NCI-H128 (cell line): ENCODE measurements around the gene PPP1R14D.
A peak's percentile ranks its signal among the peaks of the same experiment; 100 is the strongest.
"Not testable (repeated sequence)": the region's sequence is repeated elsewhere in the genome, so short reads cannot be mapped to it uniquely, and the experiment has no call there.

ENCODE experiments used
- DNase-seq: peaks from one replicate; lab custom pipeline; 2025; ENCODE audit not compliant: unreplicated experiment; lab: John Stamatoyannopoulos, UW

PPP1R14D gene, protein sequence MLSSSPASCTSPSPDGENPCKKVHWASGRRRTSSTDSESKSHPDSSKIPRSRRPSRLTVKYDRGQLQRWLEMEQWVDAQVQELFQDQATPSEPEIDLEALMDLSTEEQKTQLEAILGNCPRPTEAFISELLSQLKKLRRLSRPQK

GRCh38 chr15:40828447-40829036 is at the start of gene PPP1R14D:
Gene PPP1R14D (minus strand): TSS chr15:40828708. CDS start chr15:40828641, 67 bp downstream.
- DNase-seq = no peak

DNA sequence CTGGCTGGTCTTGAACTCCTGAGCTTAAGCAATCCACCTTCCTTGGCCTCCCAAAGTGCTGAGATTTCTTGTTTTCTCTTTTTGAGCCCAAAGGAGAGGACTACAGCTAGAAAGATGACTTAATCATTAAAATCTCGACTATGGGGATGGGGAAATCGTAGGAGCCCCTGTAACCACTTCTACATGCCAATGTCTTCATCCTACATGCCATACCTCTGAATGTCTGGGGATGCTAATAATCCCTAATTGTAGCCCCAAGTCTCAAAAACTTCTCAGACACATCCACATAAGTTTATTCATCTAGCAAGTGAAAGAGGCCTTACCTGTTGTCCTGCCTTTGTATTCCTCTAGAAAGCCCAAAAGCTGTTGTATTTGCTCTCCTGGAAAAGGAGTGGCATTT is 49.2 kb upstream of the PPP1R14D start:
- DNase-seq = no peak

DNA sequence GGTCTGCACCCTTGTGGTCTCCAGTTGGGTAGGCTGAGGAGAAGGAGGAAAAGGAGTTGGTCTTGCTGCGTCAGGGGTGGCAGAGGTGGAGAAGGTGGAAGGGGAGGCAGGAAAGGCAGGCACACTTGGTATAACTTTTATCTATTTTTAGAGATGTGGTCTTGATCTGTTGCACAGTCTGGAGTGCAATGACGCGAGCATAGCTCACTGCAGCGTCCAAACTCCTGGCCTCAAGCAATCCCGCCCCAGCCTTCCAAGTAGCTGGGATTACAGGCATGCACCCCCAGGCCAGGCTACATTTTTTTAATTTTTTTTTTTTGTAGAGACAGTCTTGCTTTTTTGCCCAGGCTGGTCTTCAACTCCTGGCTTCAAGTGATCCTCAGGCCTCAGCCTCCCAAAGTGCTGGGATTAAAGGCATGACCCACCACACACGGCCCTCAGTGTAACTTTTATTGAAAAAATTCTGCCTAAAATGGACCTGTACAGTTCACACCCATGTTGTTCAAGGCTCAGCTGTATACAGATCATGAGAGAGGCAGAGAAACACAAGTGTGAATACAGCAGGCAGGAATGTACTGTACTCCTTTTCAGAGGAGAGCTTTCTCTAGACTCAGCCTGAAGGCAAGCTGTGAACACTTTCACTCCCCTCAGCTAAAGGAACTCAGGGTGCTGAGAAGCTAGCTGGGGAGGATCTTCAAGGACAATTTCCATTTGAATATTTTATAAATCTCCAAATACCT is 47.7 kb upstream of the PPP1R14D start:
- DNase-seq = no peak

DNA sequence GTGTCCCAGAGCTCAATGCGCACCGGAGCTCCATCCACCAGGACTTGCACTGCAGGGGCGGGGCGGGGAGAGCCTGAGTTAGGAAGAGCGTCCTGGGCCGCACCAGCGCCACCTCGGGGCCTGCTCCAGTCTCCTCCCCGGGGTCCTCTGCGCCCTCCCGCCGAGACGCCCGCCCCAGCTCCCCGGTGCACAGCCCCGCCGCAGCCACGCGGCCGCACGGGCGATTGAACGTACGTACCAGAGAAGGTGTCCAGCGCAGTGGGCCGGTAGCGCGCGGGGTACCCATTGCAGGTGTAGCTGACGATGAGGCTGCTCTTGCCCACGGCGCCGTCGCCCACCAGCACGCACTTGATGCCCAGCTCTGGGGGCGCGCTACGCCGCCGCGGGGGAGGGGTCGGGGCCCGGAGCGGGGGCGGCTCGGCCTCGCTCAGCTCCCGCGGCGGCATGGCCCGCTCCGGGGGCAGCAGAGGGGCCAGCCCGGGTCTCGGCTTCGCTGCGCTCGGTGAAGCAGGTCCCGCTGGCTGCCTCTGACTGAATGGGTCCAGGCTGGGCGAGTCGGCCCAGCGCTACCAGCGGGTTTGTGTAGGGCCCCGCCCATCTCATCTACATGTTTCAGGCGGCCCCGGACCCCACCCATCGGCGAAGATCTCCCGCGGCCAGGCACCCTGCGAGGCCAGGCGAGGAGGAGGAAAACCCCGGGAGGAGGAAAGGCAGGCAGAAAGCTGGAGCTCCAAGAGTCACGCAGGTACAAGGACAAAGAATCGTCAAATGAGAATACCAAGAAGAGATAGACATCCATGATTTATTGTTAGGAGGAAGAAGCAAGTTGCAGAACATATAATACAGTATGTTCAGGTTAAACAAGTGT is 45.4 kb upstream of the PPP1R14D start, which contains the start of gene RHOV:
RHOV (minus strand) TSS at position 541 of the 868 bp plus-strand sequence; CDS start at position 446, 95 bp downstream.
- DNase-seq = no peak

DNA sequence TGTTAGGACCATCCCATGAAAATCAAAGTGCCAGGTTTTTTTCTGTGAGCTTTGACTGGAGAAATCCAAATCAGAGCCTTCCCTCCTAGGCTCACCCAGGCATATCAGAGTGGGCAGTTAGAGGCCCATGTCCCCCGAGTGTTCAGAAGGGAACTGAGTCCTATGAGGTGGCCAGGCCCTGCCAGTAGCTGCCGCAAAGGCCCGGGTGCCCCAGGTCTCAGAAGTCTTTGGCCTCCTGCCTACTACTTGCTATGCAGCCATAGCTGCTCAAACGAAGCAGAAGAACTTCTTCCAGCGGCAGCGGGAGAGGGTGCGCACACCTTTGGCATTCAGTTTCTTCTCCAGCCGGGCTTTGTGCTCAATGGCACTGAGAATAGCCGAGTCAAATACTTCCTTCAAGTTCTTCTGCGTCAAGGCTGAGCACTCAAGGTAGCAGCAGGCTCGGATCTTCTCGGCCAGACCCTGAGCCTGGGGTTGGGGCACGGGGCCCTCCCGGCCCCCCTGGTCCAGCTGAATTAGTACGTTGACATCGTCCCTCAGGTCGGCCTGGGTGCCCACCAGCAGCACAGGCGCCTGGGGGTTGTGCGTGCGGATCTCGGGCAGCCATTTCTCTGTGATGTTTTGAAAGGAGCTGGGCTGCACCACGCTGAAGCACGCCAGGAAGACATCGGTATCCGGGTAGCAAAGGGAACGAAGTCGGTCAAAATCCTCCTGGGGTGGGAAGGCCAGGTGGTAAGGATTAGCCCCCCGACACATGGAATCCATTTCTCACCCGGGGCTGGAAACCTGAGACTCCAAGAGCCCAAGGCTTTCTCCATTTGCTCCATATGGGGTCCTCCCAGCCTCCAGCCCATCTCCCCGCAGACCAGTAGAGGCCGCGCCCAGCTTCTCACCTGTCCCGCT is 44.5 kb upstream of the PPP1R14D start:
- DNase-seq = no peak

GRCh38 chr15:40871749-40872617 is 43.5 kb upstream of the PPP1R14D start:
- no peak for DNase-seq

DNA sequence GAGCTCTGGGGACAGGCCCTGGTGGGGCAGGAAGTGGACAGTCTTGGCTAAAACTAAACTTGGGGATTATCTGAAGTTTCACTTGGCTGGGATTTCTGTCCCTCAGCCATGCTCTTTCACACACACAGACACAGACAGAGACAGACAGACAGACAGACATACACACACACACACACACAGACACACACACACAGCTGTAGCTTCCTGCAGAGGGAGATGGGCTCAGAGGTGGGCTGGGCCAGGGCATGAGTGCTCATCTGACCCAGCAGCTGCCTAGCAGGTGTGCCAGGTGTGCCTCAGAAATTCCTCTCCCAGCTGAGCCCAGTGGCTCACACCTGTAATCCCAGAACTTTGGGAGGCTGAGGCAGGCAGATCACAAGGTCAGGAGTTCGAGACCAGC is 42.2 kb upstream of the PPP1R14D start:
- no peak for DNase-seq

DNA sequence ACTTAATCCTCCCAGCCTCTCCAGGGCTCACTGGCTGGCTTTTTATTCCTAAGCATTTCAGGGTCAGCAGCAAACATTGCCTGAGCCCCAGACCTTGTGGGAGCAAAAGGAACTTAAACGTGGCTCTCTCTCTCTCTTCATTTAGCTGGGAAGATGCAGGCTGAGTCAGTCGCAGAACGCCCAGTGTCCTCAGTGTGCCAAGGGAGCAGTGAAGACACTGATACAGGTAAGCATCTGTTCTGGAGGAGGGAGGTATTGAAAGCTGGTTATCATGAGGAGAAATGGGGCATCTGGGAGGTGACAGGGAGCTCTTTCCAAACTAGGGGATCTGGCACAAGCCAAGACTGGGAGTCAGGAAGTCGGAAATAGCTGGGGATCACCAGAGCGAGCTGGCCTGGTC is 41.2 kb upstream of the PPP1R14D start:
- DNase-seq = no peak

DNA sequence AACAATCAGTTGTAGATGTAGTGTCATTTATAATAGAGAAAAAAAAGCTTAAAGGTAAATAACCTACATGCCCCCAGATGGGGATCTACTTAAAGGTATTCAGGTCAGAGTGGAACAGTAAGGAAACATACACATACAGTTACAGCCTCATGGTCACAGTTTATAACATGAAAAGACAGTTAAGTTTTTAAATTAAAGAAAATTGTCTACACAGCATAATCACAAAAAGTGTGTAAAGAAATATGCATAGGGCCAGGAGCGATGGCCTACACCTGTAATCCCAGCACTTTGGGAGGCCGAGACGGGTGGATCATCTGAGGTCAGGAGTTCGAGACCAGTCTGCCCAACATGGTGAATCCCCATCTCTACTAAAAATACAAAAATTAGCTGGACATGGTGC is 38.7 kb upstream of the PPP1R14D start:
- DNase-seq = no peak

DNA sequence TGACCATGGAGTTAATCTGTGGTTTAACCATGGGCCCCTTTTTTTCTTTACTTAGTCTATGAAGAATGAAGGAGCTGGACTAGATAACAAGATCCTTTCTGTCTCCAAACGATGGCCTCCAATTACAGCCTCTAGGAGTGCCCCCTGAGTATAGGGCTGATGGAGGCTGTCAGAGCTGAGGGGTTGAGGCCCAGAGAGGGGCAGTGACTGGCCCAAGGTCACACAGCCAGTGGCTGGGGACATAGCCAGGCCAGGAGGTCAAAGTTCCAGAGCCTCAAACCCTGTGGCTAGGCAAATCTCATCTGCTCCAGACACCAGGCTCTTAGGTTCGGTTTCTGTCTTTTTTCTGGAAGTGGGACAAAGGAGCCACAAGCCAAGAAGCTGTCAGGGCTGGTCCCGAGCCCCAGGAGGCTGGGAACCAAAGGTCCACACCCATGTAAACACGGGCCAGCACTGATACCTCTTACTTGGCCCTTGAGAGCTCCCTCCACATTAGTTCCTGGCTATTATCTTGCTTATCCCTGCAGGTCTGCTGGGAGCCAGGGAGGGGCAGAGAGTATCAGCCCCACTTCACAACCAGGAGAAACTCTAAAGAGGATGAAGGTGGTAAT is 35.3 kb upstream of the PPP1R14D start:
- no peak for DNase-seq

DNA sequence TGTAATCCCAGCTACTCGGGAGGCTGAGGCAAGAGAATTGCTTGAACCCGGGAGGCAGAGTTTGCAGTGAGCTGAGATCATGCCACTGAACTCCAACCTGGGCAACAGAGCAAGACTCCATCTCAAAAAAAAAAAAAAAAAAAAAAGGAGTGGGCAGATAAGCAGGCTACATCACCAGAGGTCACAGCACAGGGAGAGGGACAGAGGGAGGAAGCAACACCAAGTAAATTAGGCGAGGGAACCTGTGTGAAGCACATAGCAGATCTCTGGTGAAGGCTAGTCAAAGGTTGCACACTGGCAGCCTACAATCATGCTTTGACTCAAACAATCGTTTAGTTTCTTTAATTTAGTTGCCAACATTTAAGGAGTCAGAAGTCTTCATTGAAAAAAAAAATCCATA is 32.6 kb upstream of the PPP1R14D start:
- DNase-seq = not testable (repeated sequence)

- peak; percentile 24 for DNase-seq
Measured at GRCh38 chr15:40859206-40859851, 30.8 kb upstream of the PPP1R14D start.

GRCh38 chr15:40858706-40859105 is 30.2 kb upstream of the PPP1R14D start:
- no peak for DNase-seq

DNA sequence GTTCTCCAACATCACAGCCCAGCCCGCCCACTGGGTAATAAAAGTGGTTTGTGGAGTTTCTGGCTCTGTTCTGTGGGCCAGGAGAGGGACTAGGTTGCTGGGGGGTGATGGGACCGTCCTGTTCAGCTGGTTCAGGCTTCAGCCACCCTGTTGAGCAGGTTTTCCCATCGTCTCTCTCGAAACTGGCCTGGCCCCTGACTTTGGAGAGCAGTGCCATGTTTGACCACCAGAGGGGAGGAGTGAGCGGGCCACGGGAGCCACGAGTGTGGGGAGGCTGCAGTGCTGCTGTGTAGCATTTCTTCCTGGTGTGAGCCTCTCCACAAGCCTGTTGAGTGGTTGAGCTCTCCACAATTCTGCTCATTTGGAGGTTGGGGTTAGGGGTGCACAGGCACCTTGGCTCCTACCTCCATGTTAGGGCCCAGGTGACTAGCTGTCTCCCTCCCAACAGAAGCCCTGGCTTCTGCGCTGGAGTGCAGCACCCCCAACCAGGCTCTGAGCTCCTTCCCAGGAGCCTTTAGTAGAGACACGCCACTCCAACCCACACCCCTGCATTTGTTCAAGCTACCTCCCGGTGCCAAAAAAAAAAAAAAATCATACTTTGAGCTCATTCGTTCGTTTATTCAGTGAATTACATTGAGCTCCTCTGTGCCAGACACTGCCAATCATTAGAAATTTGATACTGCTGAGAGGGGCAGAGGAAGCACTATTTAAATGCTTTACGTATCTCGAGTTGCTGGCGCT is 29.3 kb upstream of the PPP1R14D start:
- peak; percentile 57 for DNase-seq

GRCh38 chr15:40856746-40857145 is 28.2 kb upstream of the PPP1R14D start:
- DNase-seq = no peak

DNA sequence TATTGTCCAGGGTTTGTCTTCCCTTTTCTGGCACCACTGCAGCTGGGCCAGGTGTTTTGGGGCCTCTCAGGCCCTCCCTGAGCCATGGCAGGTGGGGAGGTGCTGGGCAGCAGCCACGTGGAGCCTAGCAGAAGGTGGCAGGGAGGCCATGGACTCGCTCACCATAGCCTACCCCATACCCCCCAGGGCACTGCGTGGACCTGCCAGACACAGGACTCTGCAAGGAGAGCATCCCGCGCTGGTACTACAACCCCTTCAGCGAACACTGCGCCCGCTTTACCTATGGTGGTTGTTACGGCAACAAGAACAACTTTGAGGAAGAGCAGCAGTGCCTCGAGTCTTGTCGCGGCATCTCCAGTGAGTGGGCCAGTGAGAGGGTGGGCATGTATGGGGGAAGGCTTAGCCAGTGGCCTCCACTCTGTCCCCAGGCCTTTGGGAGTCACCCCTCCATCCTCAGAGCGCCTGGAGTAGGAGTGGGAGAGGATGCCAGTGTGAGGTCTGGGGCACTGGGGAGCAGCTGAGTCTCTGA is 27.3 kb upstream of the PPP1R14D start:
- no peak for DNase-seq

DNA sequence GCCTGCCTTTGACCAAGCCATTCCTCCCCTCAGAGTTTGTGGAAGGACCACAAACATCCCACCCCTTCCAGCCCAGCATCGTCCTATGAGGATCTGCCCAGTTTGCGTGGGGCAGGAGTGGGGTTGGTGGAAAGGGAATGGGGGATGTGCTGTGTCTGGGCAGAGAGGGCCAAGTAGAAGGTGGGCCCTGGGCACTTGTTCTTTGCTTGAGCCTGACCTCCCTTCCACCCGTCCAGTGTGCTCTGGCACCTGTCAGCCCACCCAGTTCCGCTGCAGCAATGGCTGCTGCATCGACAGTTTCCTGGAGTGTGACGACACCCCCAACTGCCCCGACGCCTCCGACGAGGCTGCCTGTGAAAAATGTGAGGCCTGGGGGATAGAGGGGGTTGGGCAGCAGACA is 25.7 kb upstream of the PPP1R14D start:
- no peak for DNase-seq
